ENCODE data around the gene UBTD2.
"Not testable (repeated sequence)": the region's sequence is repeated elsewhere in the genome, so short reads cannot be mapped to it uniquely, and the experiment has no call there.

Gene UBTD2, protein sequence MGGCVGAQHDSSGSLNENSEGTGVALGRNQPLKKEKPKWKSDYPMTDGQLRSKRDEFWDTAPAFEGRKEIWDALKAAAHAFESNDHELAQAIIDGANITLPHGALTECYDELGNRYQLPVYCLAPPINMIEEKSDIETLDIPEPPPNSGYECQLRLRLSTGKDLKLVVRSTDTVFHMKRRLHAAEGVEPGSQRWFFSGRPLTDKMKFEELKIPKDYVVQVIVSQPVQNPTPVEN

DNA sequence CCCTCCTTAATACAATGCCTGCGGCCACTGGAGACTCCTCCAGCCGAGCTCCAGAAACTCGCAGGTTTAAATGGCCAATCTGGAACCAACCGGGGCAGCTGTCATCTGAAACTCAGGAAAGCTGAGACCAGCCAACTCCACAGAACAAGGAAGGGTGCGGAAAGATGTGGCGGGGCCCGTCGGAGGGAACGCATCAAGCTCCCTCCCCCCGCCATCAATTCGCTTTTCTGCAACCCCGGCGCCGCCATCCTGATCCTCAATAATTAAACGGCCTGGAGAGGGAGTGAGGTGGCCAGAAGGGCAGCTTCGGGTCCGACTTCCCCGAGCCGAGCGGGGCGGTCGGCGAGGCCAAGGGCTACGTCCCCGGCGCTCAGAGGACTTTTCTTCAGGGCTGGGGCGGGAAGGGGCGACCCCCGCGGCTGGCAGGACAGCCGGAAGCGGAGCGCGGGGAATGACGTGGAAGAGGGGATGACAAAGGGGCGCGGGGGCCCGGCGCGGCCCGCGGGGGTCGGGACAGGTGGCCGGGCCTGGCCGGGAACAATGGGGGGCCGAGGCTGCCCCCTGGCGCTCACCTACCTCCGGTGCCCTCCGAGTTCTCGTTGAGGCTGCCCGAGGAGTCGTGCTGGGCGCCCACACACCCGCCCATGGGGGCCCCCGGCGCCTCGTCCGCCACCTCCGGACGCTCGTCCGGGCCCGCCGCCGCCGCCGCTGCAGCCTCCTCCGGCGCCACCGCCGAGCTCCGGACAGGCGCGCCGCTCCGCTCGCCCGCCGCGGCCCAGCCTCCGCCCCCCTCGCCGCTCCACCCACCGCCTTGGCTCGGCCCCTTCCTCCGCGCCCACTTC, at the start of gene UBTD2:
TSS of gene UBTD2 (minus strand) at position 745 of the 842 bp plus-strand sequence. CDS start at position 646, 99 bp downstream.
- TF ChIP-seq, protein P1, sequence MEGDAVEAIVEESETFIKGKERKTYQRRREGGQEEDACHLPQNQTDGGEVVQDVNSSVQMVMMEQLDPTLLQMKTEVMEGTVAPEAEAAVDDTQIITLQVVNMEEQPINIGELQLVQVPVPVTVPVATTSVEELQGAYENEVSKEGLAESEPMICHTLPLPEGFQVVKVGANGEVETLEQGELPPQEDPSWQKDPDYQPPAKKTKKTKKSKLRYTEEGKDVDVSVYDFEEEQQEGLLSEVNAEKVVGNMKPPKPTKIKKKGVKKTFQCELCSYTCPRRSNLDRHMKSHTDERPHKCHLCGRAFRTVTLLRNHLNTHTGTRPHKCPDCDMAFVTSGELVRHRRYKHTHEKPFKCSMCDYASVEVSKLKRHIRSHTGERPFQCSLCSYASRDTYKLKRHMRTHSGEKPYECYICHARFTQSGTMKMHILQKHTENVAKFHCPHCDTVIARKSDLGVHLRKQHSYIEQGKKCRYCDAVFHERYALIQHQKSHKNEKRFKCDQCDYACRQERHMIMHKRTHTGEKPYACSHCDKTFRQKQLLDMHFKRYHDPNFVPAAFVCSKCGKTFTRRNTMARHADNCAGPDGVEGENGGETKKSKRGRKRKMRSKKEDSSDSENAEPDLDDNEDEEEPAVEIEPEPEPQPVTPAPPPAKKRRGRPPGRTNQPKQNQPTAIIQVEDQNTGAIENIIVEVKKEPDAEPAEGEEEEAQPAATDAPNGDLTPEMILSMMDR (IDR thresholded peaks at IDR 0.05; ENCODE audit: low read depth, low read length) = peak; percentile 35

DNA sequence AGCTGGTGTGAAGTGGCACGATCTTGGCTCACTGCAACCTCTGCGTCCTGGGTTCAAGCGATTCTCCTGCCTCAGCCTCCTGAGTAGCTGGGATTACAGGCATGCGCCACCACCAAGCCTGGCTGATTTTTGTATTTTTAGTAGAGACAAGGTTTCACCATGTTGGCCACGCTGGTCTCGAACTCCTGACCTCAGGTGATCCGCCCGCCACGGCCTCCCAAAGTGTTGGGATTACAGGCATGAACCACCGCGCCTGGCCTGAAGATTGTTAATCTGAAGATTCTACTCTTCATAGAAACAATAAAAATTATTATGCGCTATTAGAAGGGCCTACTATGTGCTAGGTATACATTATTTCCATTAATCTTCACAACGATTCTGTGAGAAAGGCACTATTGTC, 43.3 kb upstream of the UBTD2 start:
- DNase-seq (ENCODE audit: extremely low read depth, low read depth) = not testable (repeated sequence)

More for the DNA sequence above, at the start of gene UBTD2:
- DNase-seq (ENCODE audit: extremely low read depth, low read depth) = no peak

DNA sequence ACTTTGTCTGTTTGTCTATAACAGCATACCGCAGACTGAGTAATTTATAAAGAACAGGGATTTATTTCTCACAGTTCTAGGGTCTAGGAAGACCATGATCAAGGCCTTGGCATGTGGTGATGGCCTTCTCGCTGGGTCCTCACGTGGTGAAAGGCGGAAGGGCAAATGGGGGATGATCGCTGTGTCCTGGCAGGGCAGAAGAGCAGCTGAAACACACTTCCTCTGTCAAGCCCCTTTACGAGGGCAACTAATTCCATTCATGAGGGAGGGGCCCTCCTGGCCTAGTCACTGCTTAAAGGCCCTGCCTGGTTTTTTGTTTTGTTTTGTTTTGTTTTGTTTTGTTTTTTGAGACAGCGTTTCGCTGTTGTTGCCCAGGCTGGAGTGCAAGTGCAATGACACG, 41.9 kb upstream of the UBTD2 start:
- TF ChIP-seq, protein P1 (IDR thresholded peaks at IDR 0.05; ENCODE audit: low read depth, low read length) = no peak

DNA sequence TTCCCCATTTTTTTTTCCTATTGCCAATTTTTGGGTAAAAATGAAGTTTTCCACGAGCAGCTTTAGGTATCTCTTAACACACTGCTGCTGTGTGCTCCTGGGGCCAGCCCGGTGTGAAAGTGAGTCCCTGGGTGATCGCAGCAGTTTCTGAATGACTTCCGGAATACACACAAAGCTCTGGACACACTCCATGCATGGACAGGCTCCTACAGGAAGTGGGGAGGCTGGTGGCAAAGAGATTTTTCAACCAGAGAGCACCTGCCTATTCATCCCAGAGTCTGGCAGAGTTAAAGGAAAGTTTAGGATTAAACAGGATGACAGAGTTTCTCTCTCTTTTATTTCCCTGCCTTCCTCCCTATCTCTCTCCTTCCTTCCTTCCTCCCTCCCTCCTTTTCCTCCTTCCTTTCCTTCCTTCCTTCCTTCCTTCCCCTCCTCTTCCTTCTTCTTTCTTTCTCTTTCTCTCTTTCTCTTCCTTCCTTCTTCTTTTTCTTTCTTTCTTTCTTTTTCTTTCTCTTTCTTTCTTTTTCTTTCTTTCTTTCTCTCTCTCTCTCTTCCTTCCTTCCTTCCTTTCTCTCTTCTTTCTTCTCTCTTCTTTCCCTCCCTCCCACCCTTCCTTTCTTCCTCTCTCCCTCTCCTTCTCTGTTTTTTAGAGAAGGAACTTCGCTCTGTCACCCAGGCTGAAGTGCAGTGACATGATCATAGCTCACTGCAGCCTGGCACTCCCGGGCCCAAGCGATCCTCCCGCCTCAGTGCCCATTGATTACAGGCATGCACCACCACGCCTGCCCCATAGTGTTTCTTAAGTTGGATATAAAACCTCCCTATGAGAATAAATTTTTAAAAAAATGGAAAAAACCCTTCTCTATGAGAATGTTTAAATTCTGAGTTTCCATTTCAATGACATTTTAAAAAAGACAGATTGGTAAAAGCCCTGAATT, 38.7 kb upstream of the UBTD2 start:
- TF ChIP-seq, protein P1 (IDR thresholded peaks at IDR 0.05; ENCODE audit: low read depth, low read length) = no peak
- DNase-seq (ENCODE audit: extremely low read depth, low read depth) = no peak

More for the DNA sequence above, 41.9 kb upstream of the UBTD2 start:
- DNase-seq (ENCODE audit: extremely low read depth, low read depth) = no peak

DNA sequence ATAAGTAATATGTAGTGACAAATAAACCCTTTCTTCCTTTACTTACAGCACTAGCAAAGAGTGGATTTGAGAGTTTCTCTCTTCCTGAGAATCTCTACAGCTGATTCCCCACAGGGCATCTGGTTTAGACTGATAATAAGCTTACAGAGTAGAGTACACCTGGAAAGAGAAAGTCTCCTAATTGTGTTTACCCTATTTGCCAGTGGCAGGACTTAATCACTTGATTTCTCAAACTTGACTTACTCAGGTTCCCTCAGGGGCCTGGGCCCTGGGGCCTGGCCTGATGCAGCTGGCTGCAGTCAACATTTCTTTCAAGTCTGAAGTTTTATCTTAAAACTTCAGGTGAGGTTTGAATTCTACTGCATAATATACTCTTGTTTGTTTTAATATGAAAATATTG, 38.0 kb upstream of the UBTD2 start:
- no peak for DNase-seq (ENCODE audit: extremely low read depth, low read depth)
- TF ChIP-seq, protein P1 (IDR thresholded peaks at IDR 0.05; ENCODE audit: low read depth, low read length) = no peak

DNA sequence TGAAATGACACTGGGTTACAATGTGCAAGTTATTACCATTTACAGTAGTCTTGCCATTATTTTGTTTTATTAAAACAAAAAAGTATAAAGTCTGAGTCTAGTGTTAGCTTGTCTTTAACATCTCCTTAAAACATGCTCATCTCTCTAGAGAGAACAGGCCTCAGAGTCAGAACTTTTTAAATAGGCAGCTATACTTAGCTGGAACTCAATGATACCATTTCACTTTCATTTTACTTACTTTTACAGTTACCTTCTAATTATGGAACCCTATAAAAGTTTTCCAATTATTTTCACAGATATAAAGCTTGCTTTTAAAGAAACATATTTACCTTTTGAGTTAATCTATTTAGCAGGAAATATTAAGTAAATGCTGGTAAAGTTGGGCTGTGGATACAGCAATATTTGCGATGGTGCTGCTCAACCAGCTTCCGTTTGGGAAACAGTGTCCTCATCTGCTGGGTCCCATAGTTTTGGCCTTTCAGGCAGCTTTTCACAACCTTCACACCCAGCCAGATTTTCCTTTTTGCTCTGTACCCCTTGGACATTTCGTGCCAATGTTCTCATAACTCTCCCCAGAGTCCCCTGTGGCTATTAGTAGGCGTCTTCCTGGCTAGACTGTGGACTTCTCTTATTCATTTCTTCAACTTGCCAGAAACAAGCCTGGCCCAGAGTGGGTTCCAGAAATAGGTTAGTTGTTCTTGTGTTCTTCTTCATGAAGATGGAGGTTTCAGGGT, 36.3 kb upstream of the UBTD2 start:
- TF ChIP-seq, protein P1 (IDR thresholded peaks at IDR 0.05; ENCODE audit: low read depth, low read length) = no peak
- DNase-seq (ENCODE audit: extremely low read depth, low read depth) = no peak

Measured in AG09319 (cell line).